GM12875 (cell line): ENCODE data around the gene PYROXD2.

Experiments used
- H3K4me3 ChIP-seq: one replicate; pipeline ENCODE4 v1.5.1; 2011; ENCODE audit warnings: low read depth, low read length, control low read depth
- CTCF ChIP-seq: IDR thresholded peaks from 2 replicates; pipeline ENCODE4 v1.5.1; 2011; ENCODE audit warnings: low read depth, mild to moderate bottlenecking, control low read depth, inconsistent platforms, low read length, moderate library complexity, borderline replicate concordance; ENCODE audit not compliant: insufficient read depth

PYROXD2 gene

DNA sequence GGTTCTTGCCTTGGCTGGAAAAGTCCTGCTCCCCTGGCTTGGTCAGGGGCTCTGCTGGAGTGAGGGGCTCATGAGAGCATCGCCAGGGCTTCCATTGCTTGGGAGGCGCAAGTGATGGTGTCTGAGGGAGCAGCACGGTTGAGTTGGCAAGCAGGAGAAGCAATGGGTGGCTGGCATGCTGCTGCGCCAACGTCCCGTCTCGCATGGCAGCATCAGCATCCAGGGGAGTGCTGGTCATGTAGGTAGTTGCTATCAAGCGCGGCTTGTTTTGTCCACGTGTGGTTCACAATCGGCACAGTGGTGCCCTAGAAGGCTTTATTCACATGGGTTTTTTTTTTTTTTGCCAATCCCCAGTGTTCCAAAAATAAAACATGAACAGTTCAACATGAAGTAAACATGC lies 3.8 kb downstream of the PYROXD2 start:
- no peak for TF ChIP-seq CTCF
- no peak overlapping the region for H3K4me3 ChIP-seq

GRCh38 chr10:98410759-98411158 lies 4.2 kb downstream of the PYROXD2 start:
- H3K4me3 ChIP-seq: no peak overlapping the region
- no peak for TF ChIP-seq CTCF

GRCh38 chr10:98410135-98410743 lies 4.7 kb downstream of the PYROXD2 start:
- TF ChIP-seq CTCF: no peak
- no peak overlapping the region for H3K4me3 ChIP-seq

DNA sequence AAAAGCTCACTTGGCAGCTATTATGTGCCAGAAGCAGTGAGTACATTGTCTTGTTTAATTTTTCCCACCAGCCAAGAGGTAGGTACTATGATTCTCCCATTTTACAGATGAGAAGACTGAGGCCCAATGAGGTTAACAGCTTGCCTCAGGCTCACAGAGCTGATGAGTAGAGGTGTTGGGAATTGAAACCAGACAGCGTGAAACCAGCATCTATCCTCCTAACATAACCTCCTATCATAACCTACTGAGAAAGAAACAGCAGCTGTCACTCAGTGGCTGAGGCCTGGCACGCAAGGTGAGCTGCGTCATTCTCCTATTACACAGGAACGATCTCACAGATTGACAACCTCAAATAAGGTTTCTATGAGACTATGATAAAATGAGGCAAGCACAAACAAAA lies 6.2 kb downstream of the PYROXD2 start:
- no peak overlapping the region for H3K4me3 ChIP-seq
- no peak for TF ChIP-seq CTCF

- no peak for TF ChIP-seq CTCF
- no peak overlapping the region for H3K4me3 ChIP-seq
These were observed 7.2 kb downstream of the PYROXD2 start for GRCh38 chr10:98407744-98408241.

GRCh38 chr10:98407017-98407743 lies 7.8 kb downstream of the PYROXD2 start:
- H3K4me3 ChIP-seq: no peak overlapping the region
- no peak for TF ChIP-seq CTCF

DNA sequence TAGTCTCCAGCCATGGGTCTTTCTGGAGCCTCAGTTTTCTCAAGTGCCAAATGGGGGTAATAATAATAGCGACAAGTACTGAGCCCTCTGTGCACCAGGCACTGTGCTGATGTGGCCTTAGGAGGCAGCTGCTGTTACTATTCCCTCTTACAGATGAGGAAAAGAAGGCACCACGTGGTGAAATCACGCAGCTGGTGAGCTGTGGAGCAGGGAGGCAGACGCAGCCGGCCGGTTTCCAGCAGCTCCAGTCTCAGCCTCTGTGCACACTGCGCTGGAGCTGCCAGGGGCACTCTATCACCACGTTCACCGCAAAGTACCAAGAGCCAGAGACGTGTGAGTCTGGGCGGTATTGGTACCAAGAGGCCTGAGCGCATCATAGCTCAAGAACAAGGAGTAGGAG lies 9.6 kb downstream of the PYROXD2 start:
- no peak for TF ChIP-seq CTCF
- H3K4me3 ChIP-seq: no peak overlapping the region
